H9 (cell line): Measurements from ENCODE around the gene FBXO2. TPM values are rescaled to one million over a fixed set of nuclear protein-coding genes. Genes with fewer than 3 reads are reported as not detected.

Experiments used
- DNase-seq: peaks from one replicate; pipeline ENCODE4 v3.0.0-alpha.2; 2017
- H2AFZ ChIP-seq: one replicate; pipeline ENCODE4 v1.6.1; 2013; ENCODE audit warnings: mild to moderate bottlenecking, low read length, control low read depth, moderate library complexity
- H2AK5ac ChIP-seq: 2 replicates; pipeline ENCODE4 v1.6.1; 2013; ENCODE audit warnings: low read length, control low read depth, mixed read lengths; ENCODE audit not compliant: insufficient read length
- H2BK120ac ChIP-seq: one replicate; pipeline ENCODE4 v1.6.1; 2013; ENCODE audit warnings: low read depth, mild to moderate bottlenecking, low read length, control low read depth, inconsistent platforms; ENCODE audit not compliant: poor library complexity, severe bottlenecking
- H2BK12ac ChIP-seq: 2 replicates; pipeline ENCODE4 v1.6.1; 2013; ENCODE audit warnings: low read length, control low read depth, mixed read lengths, low read depth; ENCODE audit not compliant: insufficient read length
- H2BK15ac ChIP-seq: 2 replicates; pipeline ENCODE4 v1.6.1; 2013; ENCODE audit warnings: low read depth, low read length, control low read depth
- H2BK20ac ChIP-seq: one replicate; pipeline ENCODE4 v1.6.1; 2013; ENCODE audit warnings: low read depth, mild to moderate bottlenecking, low read length, control low read depth, inconsistent platforms; ENCODE audit not compliant: poor library complexity, severe bottlenecking
- H2BK5ac ChIP-seq: 2 replicates; pipeline ENCODE4 v1.6.1; 2013; ENCODE audit warnings: low read length, control low read depth, mixed read lengths; ENCODE audit not compliant: insufficient read length
- H3K14ac ChIP-seq: 2 replicates; pipeline ENCODE4 v1.6.1; 2013; ENCODE audit warnings: low read length, control low read depth; ENCODE audit not compliant: insufficient read depth
- H3K18ac ChIP-seq: 2 replicates; pipeline ENCODE4 v1.6.1; 2013; ENCODE audit warnings: low read depth, mild to moderate bottlenecking, mixed read lengths, low read length, control low read depth; ENCODE audit not compliant: insufficient read length
- H3K23ac ChIP-seq: 2 replicates; pipeline ENCODE4 v1.6.1; 2013; ENCODE audit warnings: low read length, control low read depth, mixed read lengths, low read depth; ENCODE audit not compliant: insufficient read length
- H3K23me2 ChIP-seq: 2 replicates; pipeline ENCODE4 v1.6.1; 2013; ENCODE audit warnings: low read depth, mild to moderate bottlenecking, mixed read lengths, low read length, control low read depth; ENCODE audit not compliant: insufficient read length, poor library complexity, severe bottlenecking
- H3K27ac ChIP-seq: 2 replicates; pipeline ENCODE4 v1.5.1; 2013; ENCODE audit warnings: low read length, control low read depth, mixed read lengths, low read depth; ENCODE audit not compliant: insufficient read length
- H3K27me3 ChIP-seq: 2 replicates; pipeline ENCODE4 v1.6.1; 2013; ENCODE audit warnings: low read length, control low read depth, inconsistent platforms; ENCODE audit not compliant: insufficient read depth
- H3K4ac ChIP-seq: 2 replicates; pipeline ENCODE4 v1.6.1; 2013; ENCODE audit warnings: low read depth, mild to moderate bottlenecking, control low read depth, inconsistent platforms, low read length, moderate library complexity
- H3K4me1 ChIP-seq: 2 replicates; pipeline ENCODE4 v1.6.1; 2013; ENCODE audit warnings: low read length, control low read depth, inconsistent platforms; ENCODE audit not compliant: insufficient read depth
- H3K4me2 ChIP-seq: 2 replicates; pipeline ENCODE4 v1.6.1; 2013; ENCODE audit warnings: low read length, control low read depth, mixed read lengths; ENCODE audit not compliant: insufficient read length, insufficient read depth
- H3K56ac ChIP-seq: 2 replicates; pipeline ENCODE4 v1.6.1; 2013; ENCODE audit warnings: low read depth, mild to moderate bottlenecking, mixed read lengths, low read length, control low read depth; ENCODE audit not compliant: insufficient read length
- H3K79me1 ChIP-seq: 2 replicates; pipeline ENCODE4 v1.6.1; 2013; ENCODE audit warnings: low read depth, mild to moderate bottlenecking, moderate library complexity, low read length, control low read depth, inconsistent platforms; ENCODE audit not compliant: insufficient read depth, poor library complexity, severe bottlenecking
- H3K79me2 ChIP-seq: 2 replicates; pipeline ENCODE4 v1.6.1; 2013; ENCODE audit warnings: low read length, control low read depth, inconsistent platforms; ENCODE audit not compliant: insufficient read depth
- H3K9ac ChIP-seq: 2 replicates; pipeline ENCODE4 v1.6.1; 2013; ENCODE audit warnings: low read length, control low read depth, mixed read lengths; ENCODE audit not compliant: insufficient read length; ENCODE audit errors: extremely low read depth
- H3K9me3 ChIP-seq: one replicate; pipeline ENCODE4 v1.6.1; 2013; ENCODE audit warnings: low read depth, low read length, inconsistent platforms; ENCODE audit not compliant: control insufficient read depth
- H3T11ph ChIP-seq: one replicate; pipeline ENCODE4 v1.6.1; 2013; ENCODE audit warnings: mild to moderate bottlenecking, low read length, control low read depth, inconsistent platforms
- H4K20me1 ChIP-seq: one replicate; pipeline ENCODE4 v1.6.1; 2013; ENCODE audit not compliant: control insufficient read depth, insufficient read length, insufficient read depth
- H4K5ac ChIP-seq: 2 replicates; pipeline ENCODE4 v1.6.1; 2013; ENCODE audit warnings: low read depth, mild to moderate bottlenecking, mixed read lengths, low read length, control low read depth; ENCODE audit not compliant: insufficient read length
- H4K8ac ChIP-seq: replicated peaks from 2 replicates; pipeline ENCODE4 v1.6.1; 2013; ENCODE audit warnings: low read length, control low read depth, mixed read lengths, low read depth; ENCODE audit not compliant: insufficient read length
- H4K91ac ChIP-seq: 2 replicates; pipeline ENCODE4 v1.6.1; 2013; ENCODE audit warnings: low read depth, mild to moderate bottlenecking, moderate library complexity, mixed read lengths, low read length, control low read depth; ENCODE audit not compliant: insufficient read length
- H3K27ac Mint-ChIP-seq, 3 experiments: 2 replicates in 2 of 3; 3 replicates in 1 of 3; pipeline ENCODE4 v1.8.0; 2020 to 2021; ENCODE audit warnings: mixed read lengths in 3 of 3, mild to moderate bottlenecking in 1 of 3, moderate library complexity in 1 of 3
- H3K27me3 Mint-ChIP-seq: 2 replicates; pipeline ENCODE4 v1.8.0; 2021; ENCODE audit warnings: low read depth, mild to moderate bottlenecking, moderate library complexity, mixed read lengths
- H3K36me3 Mint-ChIP-seq, 3 experiments: 2 replicates in 2 of 3; 3 replicates in 1 of 3; pipeline ENCODE4 v1.8.0; 2020 to 2021; ENCODE audit warnings: low read depth in 3 of 3, mixed read lengths in 3 of 3; ENCODE audit not compliant: insufficient read depth in 1 of 3
- H3K4me1 Mint-ChIP-seq, 2 experiments: 2 replicates each; pipeline ENCODE4 v1.8.0; 2020; ENCODE audit warnings: mixed read lengths in 2 of 2
- H3K4me3 Mint-ChIP-seq, 2 experiments: 2 replicates in 1 of 2; 3 replicates in 1 of 2; pipeline ENCODE4 v1.8.0; 2020 to 2021; ENCODE audit warnings: mild to moderate bottlenecking in 2 of 2, mixed read lengths in 2 of 2, moderate library complexity in 1 of 2
- H3K9me3 Mint-ChIP-seq, 2 experiments: 2 replicates in 1 of 2; 3 replicates in 1 of 2; pipeline ENCODE4 v1.8.0; 2020; ENCODE audit warnings: mild to moderate bottlenecking in 2 of 2, mixed read lengths in 2 of 2, moderate library complexity in 1 of 2
- CTCF ChIP-seq: fragments of 200-600 bp; sonication (generic); conservative IDR thresholded peaks from 3 replicates; pipeline ENCODE4 v1.8.0; 2021; ENCODE audit warnings: antibody characterized with exemption, mild to moderate bottlenecking
- WGBS: extraction: QIAGEN DNeasy Blood & Tissue Kit; methylation state at CpG from one replicate; pipeline ENCODE4 v1.1.7; 2013; ENCODE audit warnings: missing lambda C conversion rate, low lambda C conversion rate, mixed read lengths; ENCODE audit not compliant: insufficient read length; ENCODE audit errors: extremely low coverage; 5-methylcytosine and 5-hydroxymethylcytosine counted together
- total RNA-seq: library from RNA; stranded (reverse); gene quantifications from 2 replicates; pipeline ENCODE4 v1.2.1, GENCODE V29; 2021

The FBXO2 gene
- total RNA-seq, 1 experiment from 2014 or later = 28.9 TPM

GRCh38 chr1:11634365-11635192 is 19.6 kb downstream of the FBXO2 start:
- H3K4ac ChIP-seq = no peak overlapping the region
- no peak for DNase-seq
- H3K23me2 ChIP-seq = no peaks in the 10 kb centered on the region
- no peaks in the 10 kb centered on the region for H3K4me1 ChIP-seq
- no CpG with 5 or more reads among the region's 11 CpGs for WGBS
- H4K5ac ChIP-seq = no peak overlapping the region
- H2AK5ac ChIP-seq = no peak overlapping the region
- no peak overlapping the region for H4K91ac ChIP-seq
- H3K18ac ChIP-seq = no peak overlapping the region
- H3K27me3 Mint-ChIP-seq = peaks cover 18% of the 10 kb centered on the region
- no peaks in the 10 kb centered on the region for H3K36me3 Mint-ChIP-seq
- no peak overlapping the region for H2BK12ac ChIP-seq
- H3K56ac ChIP-seq = no peak overlapping the region
- H3K9me3 ChIP-seq = no peaks in the 10 kb centered on the region
- no peak overlapping the region for H3K9ac ChIP-seq
- no peak overlapping the region for H2BK120ac ChIP-seq
- TF ChIP-seq CTCF = no peak
- H3K23ac ChIP-seq = no peak overlapping the region
- H2BK5ac ChIP-seq = no peak overlapping the region
- H2BK20ac ChIP-seq = no peak overlapping the region
- H3K79me1 ChIP-seq = no peaks in the 10 kb centered on the region
- peaks cover 3 to 5% of the 10 kb centered on the region in 2 experiments for H3K4me1 Mint-ChIP-seq
- peaks cover 0 to 3% of the 10 kb centered on the region in 2 experiments; a peak in 1 of 5 replicates for H3K9me3 Mint-ChIP-seq
- no peaks in the 10 kb centered on the region for H3K79me2 ChIP-seq
- no peaks in the 10 kb centered on the region; the same call in 1 of the 2 replicates for H3K27me3 ChIP-seq
- no peak overlapping the region for H3K4me2 ChIP-seq
- H3K14ac ChIP-seq = no peak overlapping the region
- no peak overlapping the region for H2BK15ac ChIP-seq
- no peak overlapping the region for H4K8ac ChIP-seq
- H3K4me3 Mint-ChIP-seq = no peak overlapping the region
- H2AFZ ChIP-seq = no peak overlapping the region
- no peak overlapping the region for H3K27ac Mint-ChIP-seq
- H3K27ac ChIP-seq = no peak overlapping the region
- no peaks in the 10 kb centered on the region for H4K20me1 ChIP-seq
- H3T11ph ChIP-seq = no peak overlapping the region
